Smooth muscle cell of the coronary artery (primary cell): ENCODE data around the gene CLCN3. TPM values are rescaled to one million over a fixed set of nuclear protein-coding genes. Genes with fewer than 3 reads are reported as not detected.

Experiments used
- total RNA-seq: library from RNA; depleted of rRNA; stranded (reverse); fragments of >200 nt; gene quantifications from 2 replicates; pipeline ENCODE4 v1.2.3, GENCODE V29; 2014; ENCODE audit warnings: low replicate concordance

Gene CLCN3
- total RNA-seq, result 29.2 and 57.0 TPM in 2 replicates

GRCh38 chr4:169619958-169620879 is at the start of gene CLCN3:
CLCN3 (plus strand) TSS chr4:169620578; CDS start chr4:169635929, 15,351 bp downstream.

GRCh38 chr4:169611991-169612870 is 8.1 kb upstream of the CLCN3 start, which contains the start of gene NEK1:
NEK1 (minus strand) TSS chr4:169612583; CDS start chr4:169602630, 9,953 bp downstream.

GRCh38 chr4:169757575-169758184 is 137.3 kb downstream of the CLCN3 start, which contains the start of gene HPF1:
HPF1 (minus strand) TSS chr4:169757944; CDS start chr4:169757877, 67 bp downstream.

Other genes with a start within 250 kb of the CLCN3 start
- 6.1 and 7.5 TPM in 2 replicates for gene NEK1, start 8.0 kb upstream of the CLCN3 start, total RNA-seq
- 9.5 and 13.8 TPM in 2 replicates for gene HPF1, start 137.4 kb downstream of the CLCN3 start, total RNA-seq